ENCODE data around the gene SLAIN1.

Gene SLAIN1

GRCh38 chr13:77784515-77784914 is 87.0 kb downstream of the SLAIN1 start:
- no peaks in the 10 kb centered on the region for H3K27me3 ChIP-seq (replicated peaks; ENCODE audit: control insufficient read depth, insufficient read depth, low read length, poor library complexity, severe bottlenecking)
- H3K36me3 ChIP-seq (ENCODE audit: control insufficient read depth, insufficient read depth, low read length): no peaks in the 10 kb centered on the region
- H3K9me3 ChIP-seq (ENCODE audit: control insufficient read depth, low read length): no peaks in the 10 kb centered on the region
- H3K4me1 ChIP-seq (ENCODE audit: control insufficient read depth, insufficient read depth, low read length, poor library complexity, severe bottlenecking): no peaks in the 10 kb centered on the region
- no peak overlapping the region for H3K4me3 ChIP-seq (ENCODE audit: insufficient read depth, low read depth, low read length, poor library complexity, severe bottlenecking)
- H3K27ac ChIP-seq (ENCODE audit: insufficient read depth, low read length, poor library complexity, severe bottlenecking): no peak overlapping the region
- DNase-seq: no peak

DNA sequence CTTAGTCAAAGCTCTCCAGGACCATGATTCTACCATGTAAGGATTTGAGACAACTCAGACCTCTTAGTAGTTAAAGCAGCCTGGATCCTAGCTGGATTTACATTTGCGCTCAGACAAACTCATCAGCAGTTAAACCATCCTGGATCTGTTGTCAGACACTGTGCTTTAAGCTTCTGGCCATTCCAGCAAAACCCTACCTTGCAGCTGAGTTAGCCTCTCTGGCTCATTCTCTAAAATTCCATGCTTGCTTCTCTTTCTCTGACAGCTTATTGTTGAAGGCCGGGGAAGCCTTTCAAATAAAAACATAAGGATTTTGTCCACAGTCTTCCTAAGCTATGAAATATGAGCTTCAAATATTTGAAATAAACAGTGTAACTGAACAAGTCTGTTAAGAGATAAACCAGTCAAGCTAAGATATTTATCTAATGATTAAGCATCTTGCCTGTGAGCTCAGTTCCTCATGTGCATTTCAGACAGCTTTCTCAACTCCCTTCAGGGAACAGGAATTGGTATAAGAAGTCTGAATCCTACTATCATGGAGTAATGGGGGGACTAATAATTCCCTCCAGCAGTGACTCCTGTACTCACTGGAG is 89.3 kb downstream of the SLAIN1 start:
- H3K9me3 ChIP-seq (ENCODE audit: control insufficient read depth, low read length): no peaks in the 10 kb centered on the region
- DNase-seq: no peak
- H3K27me3 ChIP-seq (replicated peaks; ENCODE audit: control insufficient read depth, insufficient read depth, low read length, poor library complexity, severe bottlenecking): no peaks in the 10 kb centered on the region

DNA sequence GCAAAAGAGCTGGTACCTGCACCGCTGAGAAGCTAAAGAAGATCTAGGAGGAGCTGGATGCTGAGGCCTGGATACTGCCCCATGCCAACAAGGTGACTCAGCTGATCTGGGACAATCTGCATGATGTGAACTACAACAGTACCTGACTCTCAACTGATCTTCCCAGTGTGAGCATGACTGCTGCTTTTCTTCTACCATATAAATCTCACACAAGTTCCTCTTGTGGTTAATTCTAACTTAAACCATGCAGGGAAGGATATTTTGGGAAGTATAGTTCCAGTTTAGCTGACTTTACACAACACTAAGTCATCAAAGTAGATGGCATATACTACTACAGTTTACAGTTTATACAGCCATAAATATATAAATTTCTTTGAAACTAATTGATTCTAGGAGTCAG is 91.9 kb downstream of the SLAIN1 start:
- H3K4me3 ChIP-seq (ENCODE audit: insufficient read depth, low read depth, low read length, poor library complexity, severe bottlenecking): no peak overlapping the region
- no peaks in the 10 kb centered on the region for H3K36me3 ChIP-seq (ENCODE audit: control insufficient read depth, insufficient read depth, low read length)
- H3K27ac ChIP-seq (ENCODE audit: insufficient read depth, low read length, poor library complexity, severe bottlenecking): no peak overlapping the region
- H3K9me3 ChIP-seq (ENCODE audit: control insufficient read depth, low read length): no peaks in the 10 kb centered on the region
- no peaks in the 10 kb centered on the region for H3K4me1 ChIP-seq (ENCODE audit: control insufficient read depth, insufficient read depth, low read length, poor library complexity, severe bottlenecking)
- no peak for DNase-seq
- H3K27me3 ChIP-seq (replicated peaks; ENCODE audit: control insufficient read depth, insufficient read depth, low read length, poor library complexity, severe bottlenecking): no peaks in the 10 kb centered on the region

More for the DNA sequence above, 89.3 kb downstream of the SLAIN1 start:
- no peaks in the 10 kb centered on the region for H3K36me3 ChIP-seq (ENCODE audit: control insufficient read depth, insufficient read depth, low read length)
- no peak overlapping the region for H3K27ac ChIP-seq (ENCODE audit: insufficient read depth, low read length, poor library complexity, severe bottlenecking)
- H3K4me3 ChIP-seq (ENCODE audit: insufficient read depth, low read depth, low read length, poor library complexity, severe bottlenecking): no peak overlapping the region
- H3K4me1 ChIP-seq (ENCODE audit: control insufficient read depth, insufficient read depth, low read length, poor library complexity, severe bottlenecking): no peaks in the 10 kb centered on the region

GRCh38 chr13:77800219-77800618 is 102.7 kb downstream of the SLAIN1 start:
- H3K4me3 ChIP-seq (ENCODE audit: insufficient read depth, low read depth, low read length, poor library complexity, severe bottlenecking): no peak overlapping the region
- no peak for DNase-seq
- no peaks in the 10 kb centered on the region for H3K4me1 ChIP-seq (ENCODE audit: control insufficient read depth, insufficient read depth, low read length, poor library complexity, severe bottlenecking)
- no peak overlapping the region for H3K27ac ChIP-seq (ENCODE audit: insufficient read depth, low read length, poor library complexity, severe bottlenecking)
- no peaks in the 10 kb centered on the region for H3K27me3 ChIP-seq (replicated peaks; ENCODE audit: control insufficient read depth, insufficient read depth, low read length, poor library complexity, severe bottlenecking)
- no peaks in the 10 kb centered on the region for H3K9me3 ChIP-seq (ENCODE audit: control insufficient read depth, low read length)
- H3K36me3 ChIP-seq (ENCODE audit: control insufficient read depth, insufficient read depth, low read length): no peaks in the 10 kb centered on the region

- no peaks in the 10 kb centered on the region for H3K36me3 ChIP-seq (ENCODE audit: control insufficient read depth, insufficient read depth, low read length)
- H3K27me3 ChIP-seq (replicated peaks; ENCODE audit: control insufficient read depth, insufficient read depth, low read length, poor library complexity, severe bottlenecking): no peaks in the 10 kb centered on the region
- no peak for DNase-seq
Measured at GRCh38 chr13:77806518-77806917, 109.0 kb downstream of the SLAIN1 start.

DNA sequence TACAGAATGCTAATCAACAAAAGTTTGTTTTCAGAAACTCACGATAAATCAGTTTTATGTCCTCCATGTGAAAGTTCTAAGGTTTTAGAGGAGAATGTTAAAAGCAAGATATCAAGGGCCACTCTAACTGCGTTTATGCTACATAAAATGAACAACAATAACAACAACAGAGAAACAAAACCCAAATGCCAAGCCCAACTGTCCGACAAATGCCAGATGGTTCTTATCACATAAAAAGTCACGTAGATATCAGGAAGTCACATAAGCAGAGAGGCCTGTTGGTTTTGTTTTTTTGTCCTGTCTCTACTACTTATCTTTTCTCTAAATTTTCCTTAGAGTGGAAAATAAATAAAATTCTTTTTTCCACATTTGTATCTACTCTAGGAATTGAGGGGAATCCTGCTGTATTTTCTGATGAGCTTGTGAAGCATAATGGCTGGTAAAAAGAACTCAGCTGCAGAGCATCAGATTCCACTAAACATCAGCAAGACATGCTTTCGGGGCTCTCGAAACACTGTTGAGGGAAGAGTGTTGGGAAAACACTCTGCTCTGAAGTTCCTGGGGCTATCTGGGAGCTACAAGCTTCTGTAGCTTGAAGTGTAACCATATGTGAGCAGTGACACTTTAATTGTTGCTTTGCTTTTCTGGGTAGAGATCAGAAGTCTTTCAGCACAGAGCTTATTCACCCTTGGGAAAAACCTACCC is 110.1 kb downstream of the SLAIN1 start:
- Histone ChIP-seq H3K27ac (ENCODE audit: insufficient read depth, low read length, poor library complexity, severe bottlenecking) (no peak overlapping the region), H3K4me1 (ENCODE audit: control insufficient read depth, insufficient read depth, low read length, poor library complexity, severe bottlenecking) (no peaks in the 10 kb centered on the region), H3K27me3 (replicated peaks; ENCODE audit: control insufficient read depth, insufficient read depth, low read length, poor library complexity, severe bottlenecking) (no peaks in the 10 kb centered on the region), H3K36me3 (ENCODE audit: control insufficient read depth, insufficient read depth, low read length) (no peaks in the 10 kb centered on the region), H3K9me3 (ENCODE audit: control insufficient read depth, low read length) (no peaks in the 10 kb centered on the region), H3K4me3 (ENCODE audit: insufficient read depth, low read depth, low read length, poor library complexity, severe bottlenecking) (no peak overlapping the region)
- DNase-seq: no peak

More at GRCh38 chr13:77806518-77806917, 109.0 kb downstream of the SLAIN1 start:
- H3K4me1 ChIP-seq (ENCODE audit: control insufficient read depth, insufficient read depth, low read length, poor library complexity, severe bottlenecking): no peaks in the 10 kb centered on the region
- no peak overlapping the region for H3K4me3 ChIP-seq (ENCODE audit: insufficient read depth, low read depth, low read length, poor library complexity, severe bottlenecking)
- H3K9me3 ChIP-seq (ENCODE audit: control insufficient read depth, low read length): no peaks in the 10 kb centered on the region
- no peak overlapping the region for H3K27ac ChIP-seq (ENCODE audit: insufficient read depth, low read length, poor library complexity, severe bottlenecking)

DNA sequence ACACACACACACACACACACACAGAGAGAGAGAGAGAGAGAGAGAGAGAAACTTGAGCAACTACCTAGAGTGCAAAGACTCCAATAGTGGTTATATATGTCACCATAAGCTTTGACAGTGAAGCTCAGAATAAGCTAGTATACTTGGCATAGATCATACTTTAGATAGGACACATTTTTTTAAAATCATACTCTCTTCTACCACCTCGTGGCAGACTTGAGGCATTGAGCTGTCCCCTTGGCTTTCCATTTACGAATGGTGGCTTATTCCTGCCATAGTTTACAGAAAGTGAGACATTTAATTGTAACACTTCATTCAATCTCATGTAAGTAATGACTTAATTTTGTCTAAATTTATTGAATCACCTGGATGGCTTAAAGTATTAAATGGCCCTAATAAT is 112.9 kb downstream of the SLAIN1 start:
- no peak overlapping the region for H3K27ac ChIP-seq (ENCODE audit: insufficient read depth, low read length, poor library complexity, severe bottlenecking)
- no peak for DNase-seq

DNA sequence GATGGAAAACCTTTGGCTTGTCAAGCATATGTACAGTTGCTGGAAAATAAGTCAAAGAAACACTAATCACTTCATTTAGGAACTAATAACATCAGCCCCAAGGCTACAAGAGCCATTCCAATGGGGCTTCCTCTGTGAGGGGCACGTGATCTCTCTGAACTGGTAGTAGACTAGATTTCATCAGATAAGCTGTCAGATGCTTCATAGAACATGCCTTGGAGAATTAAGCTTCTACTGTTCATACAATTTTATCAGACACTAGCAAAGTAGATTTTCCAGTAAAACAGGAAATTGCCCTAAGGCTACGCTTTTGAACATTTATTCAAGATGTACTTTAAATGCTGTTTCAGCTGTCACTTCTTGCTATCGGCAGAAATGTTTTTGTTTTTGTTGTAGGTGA is 113.4 kb downstream of the SLAIN1 start:
- Histone ChIP-seq H3K27me3 (replicated peaks; ENCODE audit: control insufficient read depth, insufficient read depth, low read length, poor library complexity, severe bottlenecking) (no peaks in the 10 kb centered on the region), H3K4me3 (ENCODE audit: insufficient read depth, low read depth, low read length, poor library complexity, severe bottlenecking) (no peak overlapping the region), H3K4me1 (ENCODE audit: control insufficient read depth, insufficient read depth, low read length, poor library complexity, severe bottlenecking) (no peaks in the 10 kb centered on the region), H3K36me3 (ENCODE audit: control insufficient read depth, insufficient read depth, low read length) (no peaks in the 10 kb centered on the region), H3K27ac (ENCODE audit: insufficient read depth, low read length, poor library complexity, severe bottlenecking) (no peak overlapping the region), H3K9me3 (ENCODE audit: control insufficient read depth, low read length) (no peaks in the 10 kb centered on the region)
- no peak for DNase-seq

More for the DNA sequence above, 112.9 kb downstream of the SLAIN1 start:
- Histone ChIP-seq H3K27me3 (replicated peaks; ENCODE audit: control insufficient read depth, insufficient read depth, low read length, poor library complexity, severe bottlenecking) (no peaks in the 10 kb centered on the region), H3K9me3 (ENCODE audit: control insufficient read depth, low read length) (no peaks in the 10 kb centered on the region), H3K4me1 (ENCODE audit: control insufficient read depth, insufficient read depth, low read length, poor library complexity, severe bottlenecking) (no peaks in the 10 kb centered on the region), H3K36me3 (ENCODE audit: control insufficient read depth, insufficient read depth, low read length) (no peaks in the 10 kb centered on the region), H3K4me3 (ENCODE audit: insufficient read depth, low read depth, low read length, poor library complexity, severe bottlenecking) (no peak overlapping the region)

DNA sequence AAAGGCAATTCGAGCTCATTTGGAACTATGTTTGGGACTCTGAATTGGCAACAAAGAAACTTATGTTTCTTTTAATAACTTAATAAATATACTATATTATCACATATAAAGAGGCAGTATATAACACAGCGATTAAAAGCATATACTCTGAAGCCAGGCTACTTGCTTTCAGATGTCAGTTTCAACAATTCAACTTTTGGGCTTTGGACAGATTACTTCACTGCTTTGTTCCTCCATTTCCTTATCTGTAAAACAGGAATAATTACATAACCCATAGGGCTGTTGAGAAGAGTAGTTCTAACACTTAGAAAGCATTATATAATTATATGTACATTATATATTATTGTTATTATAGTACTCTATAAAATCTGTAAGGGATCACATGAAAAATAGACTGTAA is 113.9 kb downstream of the SLAIN1 start:
- H3K27me3 ChIP-seq (replicated peaks; ENCODE audit: control insufficient read depth, insufficient read depth, low read length, poor library complexity, severe bottlenecking): no peaks in the 10 kb centered on the region
- H3K36me3 ChIP-seq (ENCODE audit: control insufficient read depth, insufficient read depth, low read length): no peaks in the 10 kb centered on the region
- DNase-seq: no peak
- no peak overlapping the region for H3K27ac ChIP-seq (ENCODE audit: insufficient read depth, low read length, poor library complexity, severe bottlenecking)
- no peaks in the 10 kb centered on the region for H3K4me1 ChIP-seq (ENCODE audit: control insufficient read depth, insufficient read depth, low read length, poor library complexity, severe bottlenecking)
- no peaks in the 10 kb centered on the region for H3K9me3 ChIP-seq (ENCODE audit: control insufficient read depth, low read length)
- H3K4me3 ChIP-seq (ENCODE audit: insufficient read depth, low read depth, low read length, poor library complexity, severe bottlenecking): no peak overlapping the region

- Histone ChIP-seq H3K4me1 (ENCODE audit: control insufficient read depth, insufficient read depth, low read length, poor library complexity, severe bottlenecking) (no peaks in the 10 kb centered on the region), H3K27ac (ENCODE audit: insufficient read depth, low read length, poor library complexity, severe bottlenecking) (no peak overlapping the region), H3K36me3 (ENCODE audit: control insufficient read depth, insufficient read depth, low read length) (no peaks in the 10 kb centered on the region), H3K4me3 (ENCODE audit: insufficient read depth, low read depth, low read length, poor library complexity, severe bottlenecking) (no peak overlapping the region), H3K9me3 (ENCODE audit: control insufficient read depth, low read length) (no peaks in the 10 kb centered on the region), H3K27me3 (replicated peaks; ENCODE audit: control insufficient read depth, insufficient read depth, low read length, poor library complexity, severe bottlenecking) (no peaks in the 10 kb centered on the region)
- DNase-seq: no peak
Measured at GRCh38 chr13:77811981-77812380, 114.5 kb downstream of the SLAIN1 start.

Measured in effector memory CD4-positive, alpha-beta T cell (primary cell).